Left forelimb (tissue), 1 donor: ENCODE measurements around the gene KRT71.
"Not testable (repeated sequence)": the region's sequence is repeated elsewhere in the genome, so short reads cannot be mapped to it uniquely, and the experiment has no call there.

ENCODE experiments used
- DNase-seq: peaks from one replicate; pipeline ENCODE4 v3.0.0-alpha.2; 2018; ENCODE audit warnings: low spot score

KRT71 gene

DNA sequence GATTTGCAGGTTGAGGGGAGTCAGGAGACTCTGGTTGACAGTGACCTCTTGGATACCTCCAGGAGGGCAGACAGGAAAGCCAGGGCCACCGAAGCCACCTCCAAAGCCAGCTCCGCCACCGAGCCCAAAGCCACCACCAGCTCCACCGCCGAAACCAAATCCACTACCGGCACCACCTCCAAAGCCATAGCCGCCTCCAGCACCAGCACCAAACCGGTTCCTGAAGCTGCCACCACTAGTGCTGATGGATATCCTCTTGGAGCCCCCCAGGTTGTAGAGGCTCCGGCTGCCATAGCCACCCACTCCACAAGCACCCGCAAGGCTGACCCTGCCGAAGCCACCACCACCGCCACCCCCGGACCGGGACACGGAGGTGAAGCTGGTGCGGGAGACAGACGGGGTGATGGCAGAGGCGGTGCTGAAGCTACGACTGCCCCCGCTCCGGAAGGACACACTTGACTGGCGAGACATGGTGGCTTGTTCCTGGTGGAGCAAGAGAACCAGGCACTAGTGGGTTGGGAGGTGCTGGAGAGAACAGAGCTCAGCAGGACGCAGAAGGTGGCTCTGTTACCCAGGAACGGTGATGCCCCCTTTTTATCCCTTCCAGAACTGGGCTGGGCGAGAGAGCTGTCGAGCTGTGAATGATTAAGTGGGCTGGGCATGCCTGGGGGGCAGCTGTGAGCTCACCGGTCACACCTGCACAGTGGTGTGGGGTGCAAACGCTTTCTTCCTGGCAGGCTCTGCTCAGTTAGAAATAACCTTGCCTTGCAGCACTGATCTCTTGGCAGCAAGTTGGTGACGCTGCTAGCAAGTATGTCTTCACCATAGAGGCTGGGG lies 32.9 kb downstream of the KRT71 start, which contains the start of gene KRT5:
TSS of gene KRT5 (minus strand) at position 569 of the 837 bp plus-strand sequence. CDS start at position 471, 98 bp downstream.
- DNase-seq = peak; percentile 60

DNA sequence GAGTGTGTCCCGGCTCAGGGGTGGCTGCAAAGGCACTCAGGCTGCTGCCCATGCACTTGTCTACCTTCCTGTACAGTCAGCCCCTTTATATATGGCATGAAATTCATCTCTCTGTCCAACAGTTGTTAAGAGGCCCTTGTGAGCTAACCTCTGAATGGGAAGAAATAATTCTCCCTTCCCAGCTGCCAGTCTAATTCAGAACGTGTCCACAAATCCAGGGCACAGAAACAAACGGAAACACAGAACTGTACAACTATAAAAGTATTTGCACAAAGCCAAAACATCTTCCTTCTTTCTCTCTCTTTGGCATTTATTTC lies 33.6 kb downstream of the KRT71 start:
- DNase-seq = peak; percentile 44

DNA sequence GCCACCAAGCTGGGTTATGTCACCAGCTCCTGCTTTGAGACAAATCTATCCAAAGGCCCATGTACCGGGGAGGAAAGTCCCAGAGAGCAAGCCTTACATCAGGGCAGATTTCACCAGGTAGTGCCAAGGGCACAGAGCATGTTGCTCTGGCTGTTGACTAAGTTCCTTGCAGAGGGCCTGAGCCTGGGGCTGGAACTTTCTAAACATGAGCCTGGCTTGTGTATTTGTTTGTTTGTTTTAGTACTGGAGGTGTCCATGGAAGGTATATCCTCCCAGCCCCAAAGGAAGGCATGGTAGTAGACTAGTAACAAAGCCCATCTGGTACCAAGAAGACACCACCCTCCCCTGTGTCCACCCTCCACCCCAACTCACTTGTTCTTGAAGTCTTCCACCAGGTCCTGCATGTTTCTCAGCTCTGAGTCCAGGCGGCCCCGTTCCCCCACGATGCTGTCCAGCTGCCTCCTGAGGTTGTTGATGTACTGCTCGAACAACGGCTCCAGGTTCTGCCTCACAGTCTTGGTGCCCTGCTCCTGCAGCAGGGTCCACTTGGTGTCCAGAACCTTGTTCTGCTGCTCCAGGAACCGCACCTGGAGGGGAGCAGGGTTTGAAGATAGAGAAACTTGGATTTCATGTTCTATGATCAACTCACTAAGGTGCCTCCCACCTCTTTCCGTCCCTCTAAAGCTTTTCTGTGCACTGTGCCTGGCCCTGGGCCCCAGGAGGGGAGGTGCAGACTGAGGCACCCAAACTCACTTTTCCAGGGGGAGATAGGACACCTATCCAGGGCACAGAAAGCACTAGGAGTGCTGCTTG lies 34.2 kb downstream of the KRT71 start:
- peak; percentile 33 for DNase-seq

DNA sequence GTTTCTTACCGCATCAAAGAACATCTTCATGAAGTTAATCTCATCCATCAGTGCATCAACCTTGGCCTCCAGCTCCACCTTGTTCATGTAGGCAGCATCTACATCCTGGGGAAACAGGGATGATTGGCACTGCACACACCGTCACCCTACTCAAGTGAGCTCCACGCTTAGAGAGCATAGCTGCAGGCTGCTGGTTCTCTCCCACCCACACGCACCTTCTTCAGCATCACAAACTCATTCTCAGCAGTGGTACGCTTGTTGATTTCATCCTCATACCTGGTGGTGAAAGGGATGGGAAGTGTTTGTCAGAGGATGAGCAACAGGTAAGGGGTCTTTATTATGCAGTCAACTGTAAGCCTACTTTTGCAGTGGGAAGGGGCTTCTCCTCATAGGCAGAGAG lies 35.1 kb downstream of the KRT71 start:
- peak; percentile 34 for DNase-seq

DNA sequence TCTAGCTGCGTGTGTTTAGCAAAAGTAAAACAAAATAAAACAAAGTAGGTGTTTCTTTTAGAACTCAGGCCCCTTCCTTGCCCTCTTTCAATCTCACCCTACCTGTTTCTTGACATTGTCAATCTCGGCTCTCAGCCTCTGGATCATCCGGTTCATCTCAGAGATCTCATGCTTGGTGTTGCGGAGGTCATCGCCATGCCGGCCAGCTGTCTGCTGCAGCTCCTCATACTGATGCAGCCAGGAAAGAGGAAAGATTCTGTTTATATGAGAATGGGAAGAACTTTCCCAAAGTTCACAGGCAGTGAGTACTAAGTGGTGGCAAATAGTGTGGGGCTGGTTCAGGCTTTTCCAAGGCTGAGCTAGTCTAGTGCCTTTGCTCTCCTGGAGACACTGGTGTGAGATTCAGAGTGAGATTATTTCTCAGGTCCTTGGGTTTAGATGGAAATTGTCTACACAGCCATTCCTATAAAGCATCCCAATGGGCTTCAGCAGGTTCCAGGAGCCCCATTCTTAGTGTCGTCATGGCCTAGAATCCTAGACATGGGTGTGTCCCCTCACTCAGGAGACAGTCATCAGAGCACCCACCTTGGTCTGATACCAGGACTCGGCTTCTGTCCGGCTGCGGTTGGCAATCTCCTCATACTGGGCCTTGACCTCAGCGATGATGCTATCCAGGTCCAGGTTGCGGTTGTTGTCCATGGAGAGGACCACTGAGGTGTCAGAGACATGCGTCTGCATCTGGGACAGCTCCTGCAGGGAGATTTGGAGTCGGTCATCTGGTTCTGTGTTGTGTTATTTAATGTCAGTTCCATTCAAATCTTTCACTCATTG lies 35.7 kb downstream of the KRT71 start:
- no peak for DNase-seq

DNA sequence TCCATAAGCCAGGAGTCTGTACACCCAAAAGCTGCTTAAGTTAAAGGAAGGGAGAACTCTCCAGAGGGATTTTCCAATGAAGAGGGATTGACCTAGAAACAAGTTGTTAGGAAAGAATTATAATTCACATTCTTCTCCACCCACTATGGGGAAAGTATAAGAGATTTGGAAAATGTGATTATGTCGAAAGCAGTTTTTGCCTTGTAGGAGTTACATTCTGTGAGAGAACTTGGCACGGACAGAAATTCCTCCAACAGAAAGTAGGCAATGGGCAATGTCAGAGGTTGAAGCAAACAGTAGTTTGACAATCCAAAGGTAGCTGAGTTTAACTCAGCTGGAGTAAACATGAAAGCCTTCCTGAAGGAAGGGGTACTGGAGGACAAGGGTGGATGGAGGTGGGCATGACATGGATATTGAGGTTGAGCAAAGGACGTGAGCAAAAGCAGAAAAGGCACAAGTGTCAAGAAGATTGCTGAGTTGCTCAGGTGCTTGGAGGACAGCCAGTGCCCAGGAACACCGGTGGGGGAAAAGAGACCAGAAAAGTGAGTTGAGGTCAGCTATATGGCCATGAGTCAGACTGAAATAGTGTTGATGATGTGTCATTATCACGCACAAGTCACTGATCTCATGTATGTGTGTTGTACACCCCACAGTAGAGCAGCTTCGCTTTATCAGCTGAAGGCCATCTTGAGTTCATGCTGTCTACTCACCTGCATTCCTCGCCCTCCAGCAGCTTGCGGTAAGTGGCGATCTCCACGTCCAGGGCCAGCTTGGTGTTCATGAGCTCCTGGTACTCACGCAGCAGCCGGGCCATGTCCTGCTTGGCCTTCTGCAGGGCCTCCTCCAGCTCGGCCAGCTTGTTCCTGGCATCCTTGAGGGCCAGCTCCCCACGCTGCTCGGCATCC lies 36.8 kb downstream of the KRT71 start:
- no peak for DNase-seq

DNA sequence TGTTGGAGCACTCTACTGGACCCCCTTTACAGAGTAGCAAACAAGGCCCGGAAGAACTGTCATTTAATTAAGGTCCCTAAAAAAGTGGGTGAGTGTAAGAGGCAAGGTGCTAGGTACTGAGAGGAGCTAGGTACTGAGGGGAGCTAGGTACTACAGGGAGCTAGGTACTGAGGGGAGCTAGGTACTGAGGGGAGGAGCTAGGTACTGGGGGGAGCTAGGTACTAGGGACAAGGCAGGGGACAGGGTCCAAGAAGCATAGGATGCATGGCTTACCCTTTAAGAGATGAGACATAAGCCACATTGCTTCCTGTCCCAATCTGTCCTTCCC lies 37.7 kb downstream of the KRT71 start:
- DNase-seq = no peak

DNA sequence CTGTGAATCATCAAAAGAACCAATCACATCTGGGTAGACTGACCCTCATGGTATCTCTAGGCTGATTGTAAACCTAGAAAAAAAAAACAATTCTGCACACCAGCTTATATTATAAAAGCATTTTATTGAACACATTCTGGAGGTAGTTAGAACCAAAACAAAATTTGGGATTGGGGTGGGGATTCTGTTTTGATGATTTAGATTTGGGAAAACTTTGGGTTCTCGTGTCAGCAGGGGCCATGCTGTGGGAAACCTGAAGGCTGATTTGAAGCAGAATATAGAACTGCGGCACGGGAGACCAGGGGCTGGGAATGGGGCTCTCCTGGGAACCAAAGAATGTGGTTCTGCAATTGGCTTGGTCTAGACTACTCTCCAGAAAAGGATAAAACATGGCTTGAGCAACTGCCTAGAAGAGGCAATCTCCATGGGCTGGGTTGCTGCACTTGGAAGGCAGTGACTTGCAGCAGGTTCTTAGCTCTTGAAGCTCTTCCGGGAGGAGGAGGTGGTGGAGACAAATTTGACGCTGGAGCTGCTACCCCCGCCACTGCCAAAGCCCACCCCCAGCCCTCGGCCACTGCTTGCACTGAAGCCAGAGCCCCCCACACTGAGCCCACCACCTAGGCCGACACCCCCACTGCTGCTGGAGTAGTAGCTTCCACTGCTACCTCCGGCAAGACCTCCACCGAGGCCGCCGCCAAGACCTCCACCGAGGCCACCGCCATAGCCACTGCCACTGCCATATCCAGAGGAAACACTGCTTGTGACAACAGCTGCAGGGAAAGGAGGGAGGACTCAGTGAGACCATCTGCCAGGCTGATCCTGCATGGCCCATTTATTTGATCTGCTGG lies 38.2 kb downstream of the KRT71 start:
- no peak for DNase-seq

DNA sequence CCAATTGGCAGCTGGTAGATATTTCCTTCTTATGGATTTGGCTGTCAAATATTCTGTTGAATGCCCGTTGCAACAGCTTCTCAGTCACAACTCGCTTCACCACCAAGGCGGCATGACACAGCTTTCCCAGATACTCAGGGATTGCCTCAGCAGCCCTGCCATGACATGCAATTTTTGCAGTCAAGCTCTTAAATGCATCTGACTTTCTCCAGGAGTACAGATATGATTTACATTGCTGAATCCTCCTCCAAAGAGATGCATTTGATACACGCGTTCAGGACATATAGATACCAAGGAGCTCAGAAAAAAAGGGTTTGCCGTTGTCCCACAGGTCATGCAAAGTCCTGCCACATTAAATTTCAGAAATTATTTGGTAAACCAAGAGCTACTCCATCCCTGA lies 39.2 kb downstream of the KRT71 start:
- DNase-seq = no peak

DNA sequence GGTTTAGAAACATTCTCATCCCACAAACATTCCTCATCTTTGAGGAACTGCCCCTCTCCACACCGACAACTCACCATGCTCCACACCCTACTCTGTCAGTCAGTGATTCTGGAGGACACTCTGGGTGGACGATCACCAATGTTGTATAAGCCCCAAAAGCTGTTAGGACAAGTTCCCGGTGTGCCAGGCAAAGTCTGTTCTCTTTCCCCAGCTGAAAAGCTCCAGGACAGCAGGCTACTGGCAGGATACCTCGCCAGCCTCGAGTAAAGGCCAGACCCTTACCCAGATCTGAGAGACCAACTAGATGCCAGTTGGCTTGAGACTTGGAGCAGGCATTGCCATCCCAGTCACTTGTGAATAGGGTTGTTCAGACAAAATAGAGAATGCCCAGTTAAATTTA lies 44.7 kb downstream of the KRT71 start:
- DNase-seq = no peak

DNA sequence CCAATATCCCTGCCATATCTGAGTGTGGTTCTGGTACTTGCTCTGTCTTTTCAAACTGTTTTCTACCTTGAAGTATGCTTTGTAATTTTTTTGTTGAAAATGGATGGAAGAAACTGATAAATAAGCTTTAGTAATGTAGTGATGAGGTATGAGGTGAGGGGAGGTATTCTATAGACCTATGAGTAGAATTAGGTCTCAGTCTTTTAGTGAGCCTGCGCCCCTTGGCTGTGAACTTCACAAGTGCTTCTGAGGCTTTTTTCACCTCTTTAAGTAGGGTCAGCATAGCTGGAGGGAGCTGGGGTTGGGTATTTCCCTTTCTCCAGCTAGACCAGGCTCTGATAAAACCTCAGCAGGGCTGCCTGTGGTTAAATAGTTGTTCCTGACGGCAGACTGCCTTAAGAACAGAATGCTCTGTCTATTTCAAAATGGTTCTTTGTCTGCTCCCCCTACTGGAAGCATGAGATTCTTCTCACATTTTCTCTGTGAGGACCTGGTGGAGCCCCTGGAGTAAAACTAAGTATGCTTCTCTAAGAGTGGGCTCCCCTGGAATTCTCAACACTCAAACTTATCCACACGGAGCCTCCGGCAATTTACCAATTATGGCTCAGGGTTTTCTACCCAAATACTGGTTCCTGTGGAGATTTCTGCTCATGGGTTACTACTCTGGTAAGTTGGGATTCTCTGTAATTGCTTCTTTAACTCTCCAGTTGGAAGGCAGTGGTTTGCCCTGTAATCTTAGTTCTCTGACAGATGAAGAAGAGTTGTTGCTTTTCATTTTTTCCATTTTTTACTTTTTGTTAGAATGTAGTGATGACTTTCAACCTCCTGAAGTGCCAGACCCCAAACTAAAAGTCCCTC lies 45.9 kb downstream of the KRT71 start:
- no peak for DNase-seq

DNA sequence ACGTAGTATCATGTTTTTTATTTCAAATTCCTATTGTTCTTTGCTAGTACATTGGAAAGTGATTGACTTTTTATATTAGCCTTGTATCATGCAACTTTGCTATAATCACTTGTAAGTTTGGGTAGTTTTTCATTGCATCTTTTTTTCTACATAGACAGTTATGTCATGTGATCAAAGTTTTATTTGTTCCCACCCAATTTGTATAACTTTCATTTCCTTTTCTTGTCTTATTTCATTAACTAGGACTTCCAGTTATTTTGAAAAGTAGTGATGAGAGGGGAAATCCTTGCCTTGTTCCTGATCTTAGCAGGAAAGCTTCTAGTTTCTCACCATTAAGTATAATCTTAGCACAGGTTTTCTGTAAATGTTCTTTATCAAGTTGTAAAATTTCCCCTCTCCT lies 50.1 kb downstream of the KRT71 start:
- DNase-seq = no peak

DNA sequence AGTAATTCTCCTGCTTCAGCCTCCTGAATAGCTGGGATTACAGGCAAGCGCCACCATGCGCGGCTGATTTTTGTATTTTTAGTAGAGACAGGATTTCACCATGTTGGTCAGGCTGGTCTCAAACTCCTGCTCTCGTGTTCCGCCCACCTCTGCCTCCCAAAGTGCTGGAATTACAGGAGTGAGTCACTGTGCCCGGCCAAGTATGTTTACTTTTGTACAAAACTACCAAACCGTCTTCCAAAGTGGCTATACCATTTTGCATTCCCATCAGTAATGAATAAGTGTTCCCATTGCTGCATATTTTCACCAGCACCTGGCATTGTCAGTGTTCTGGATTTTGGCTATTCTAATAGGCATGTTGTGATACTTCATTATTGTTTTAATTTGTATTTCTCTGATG lies 51.5 kb downstream of the KRT71 start:
- no peak for DNase-seq

DNA sequence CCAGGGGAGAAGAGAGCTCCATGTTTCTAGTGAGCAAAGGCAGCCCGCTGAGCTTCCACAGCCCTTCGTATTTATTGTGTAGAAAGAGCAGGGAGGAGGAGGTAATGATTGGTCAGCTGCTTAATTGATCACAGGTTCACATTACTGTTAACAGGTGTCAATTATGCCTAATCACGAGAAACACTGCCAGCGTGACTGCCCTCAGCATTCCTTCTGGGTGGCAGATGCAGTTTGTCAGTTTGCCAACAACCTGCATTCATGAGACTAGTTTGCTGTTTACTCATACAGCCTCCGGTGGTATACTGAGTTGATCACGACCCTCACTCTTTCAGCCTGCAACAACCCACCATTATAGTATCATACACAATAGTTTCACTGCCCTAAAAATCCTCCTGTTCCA lies 52.4 kb downstream of the KRT71 start:
- not testable (repeated sequence) for DNase-seq

DNA sequence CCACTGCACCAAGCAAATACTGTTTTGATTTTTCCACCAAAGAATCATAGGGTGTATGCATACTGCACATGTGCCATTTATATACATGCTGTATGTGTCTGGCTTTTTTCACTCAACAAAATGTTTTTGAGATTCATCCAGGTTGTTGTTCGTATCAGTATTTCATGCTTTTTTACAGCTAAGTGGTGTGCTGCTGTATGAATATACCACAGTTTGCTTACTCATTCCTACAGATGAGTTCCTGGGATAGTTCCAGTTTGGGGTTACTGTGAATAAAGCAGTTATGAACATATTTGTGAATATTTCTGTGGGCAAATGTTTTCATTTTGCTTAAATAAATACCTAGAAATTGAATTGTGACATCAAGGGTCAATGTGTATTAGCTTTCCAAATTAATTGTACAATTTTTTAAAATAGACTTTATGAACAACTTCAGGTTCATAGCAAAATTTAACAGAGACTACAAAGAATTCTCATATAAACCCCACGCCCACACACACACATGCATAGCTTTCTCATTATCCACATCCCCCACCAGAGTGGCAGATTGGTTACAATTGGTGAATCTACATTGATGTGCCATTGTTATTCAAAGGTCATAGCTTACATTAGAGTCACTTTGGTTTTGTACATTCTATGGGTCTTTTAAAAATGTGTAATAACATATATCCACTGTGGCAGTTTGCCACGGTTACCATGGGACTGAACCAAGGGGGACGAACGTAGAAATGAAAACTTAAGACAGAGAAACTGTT lies 53.0 kb downstream of the KRT71 start:
- DNase-seq = no peak

DNA sequence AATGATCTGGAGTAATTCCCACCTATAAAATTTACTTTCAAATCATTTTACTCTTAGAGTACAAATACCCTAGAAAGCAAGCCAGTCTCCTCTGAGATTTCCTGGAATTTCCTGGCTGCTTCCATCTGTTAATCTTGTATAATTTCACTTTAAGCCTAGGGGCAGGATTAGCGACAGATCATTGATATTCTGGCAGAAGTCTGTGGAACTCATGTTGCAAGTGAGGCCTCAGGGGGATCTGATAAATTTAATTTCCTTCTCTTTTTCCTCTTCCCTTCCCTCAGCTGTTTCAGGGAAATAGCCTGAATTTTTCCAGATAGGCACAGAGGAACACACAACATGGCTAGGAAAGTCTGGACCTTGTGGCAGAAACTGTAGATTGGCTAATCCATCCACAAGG lies 54.0 kb downstream of the KRT71 start:
- no peak for DNase-seq

DNA sequence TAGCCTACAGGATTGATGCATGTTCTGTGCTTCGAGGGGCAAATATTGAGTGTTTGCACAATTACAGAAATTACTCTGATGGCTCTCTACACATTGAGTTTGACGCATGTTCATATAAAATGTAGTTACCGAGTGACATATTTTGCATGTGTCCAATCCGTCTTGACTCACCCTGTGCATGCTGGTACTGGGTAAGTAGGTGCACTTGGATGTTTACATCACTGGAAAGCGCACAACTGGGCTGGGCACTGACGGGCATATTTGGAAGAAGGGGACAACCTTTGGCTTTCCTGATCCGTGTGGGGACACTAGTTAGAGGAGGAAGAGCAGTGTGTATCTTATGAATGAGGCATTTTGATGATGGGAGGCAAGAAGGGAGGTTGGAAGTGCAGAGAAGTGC lies 55.0 kb downstream of the KRT71 start:
- DNase-seq = no peak

DNA sequence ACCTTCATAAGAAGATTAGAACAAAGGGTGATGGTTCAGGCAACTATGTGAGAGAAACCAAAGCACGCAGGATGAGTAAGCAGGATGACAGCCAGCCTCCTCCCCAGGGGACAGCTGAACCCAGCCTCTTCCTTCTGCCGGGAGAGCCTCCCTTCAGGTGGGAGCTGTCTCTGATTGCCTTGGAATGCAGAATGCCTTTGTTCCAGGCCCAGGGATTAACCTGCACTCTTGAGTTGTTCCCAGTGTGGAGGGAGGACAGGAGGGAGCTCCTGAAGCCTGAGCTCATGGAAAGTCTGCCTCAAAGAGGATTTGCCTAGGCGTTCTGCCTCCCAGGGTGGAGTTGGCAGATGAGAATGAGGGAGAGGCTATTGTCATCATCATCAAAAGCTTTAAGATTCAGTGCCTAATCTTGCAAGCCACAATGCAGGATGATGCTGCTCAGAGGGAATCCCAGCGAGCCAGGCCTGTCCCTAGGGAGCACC lies 56.3 kb downstream of the KRT71 start:
- no peak for DNase-seq

DNA sequence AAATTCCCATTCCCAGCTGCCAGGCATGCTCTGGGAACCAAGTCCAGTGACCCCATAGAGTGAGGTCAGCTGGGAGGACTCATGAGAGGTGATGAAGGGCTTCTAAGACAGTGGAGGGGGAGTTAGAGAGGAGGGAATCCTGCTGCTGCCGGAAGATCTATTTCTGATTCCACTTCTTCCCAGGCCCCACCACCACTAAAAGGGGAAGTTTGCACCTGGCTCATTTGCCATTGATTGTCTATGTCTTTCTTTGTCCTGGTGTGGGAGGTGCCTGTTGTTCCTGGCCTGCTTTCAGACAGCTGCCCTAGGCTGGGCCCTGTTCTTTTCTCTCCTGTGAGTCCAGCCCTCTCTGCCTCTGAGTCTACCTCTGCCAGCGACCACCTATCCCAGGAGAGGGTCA lies 56.9 kb downstream of the KRT71 start:
- DNase-seq = no peak
